KOPT-K1 (cell line): ENCODE results near the gene USP26.
"Not testable (repeated sequence)": the region's sequence is repeated elsewhere in the genome, so short reads cannot be mapped to it uniquely, and the experiment has no call there.

Experiments
- H3K27ac ChIP-seq: fragments of 200-600 bp; sonication (generic); 2 replicates; pipeline ENCODE4 v1.5.1; 2016; ENCODE audit warnings: antibody characterized with exemption, mild to moderate bottlenecking, low read depth, low read length; ENCODE audit not compliant: poor library complexity, severe bottlenecking
- H3K36me3 ChIP-seq: fragments of 200-600 bp; sonication (generic); 2 replicates; pipeline ENCODE4 v1.5.1; 2017; ENCODE audit warnings: antibody characterized with exemption, mild to moderate bottlenecking, low read length, moderate library complexity; ENCODE audit not compliant: insufficient read depth
- H3K9me3 ChIP-seq: fragments of 200-600 bp; sonication (generic); 2 replicates; pipeline ENCODE4 v1.5.1; 2017; ENCODE audit warnings: antibody characterized with exemption, low read length, mild to moderate bottlenecking; ENCODE audit not compliant: insufficient read depth, poor library complexity, severe bottlenecking

USP26 gene

GRCh38 chrX:133054761-133055405, 42.0 kb downstream of the USP26 start:
- H3K36me3 ChIP-seq = no peaks in the 10 kb centered on the region
- no peak overlapping the region for H3K27ac ChIP-seq
- H3K9me3 ChIP-seq = no peaks in the 10 kb centered on the region

DNA sequence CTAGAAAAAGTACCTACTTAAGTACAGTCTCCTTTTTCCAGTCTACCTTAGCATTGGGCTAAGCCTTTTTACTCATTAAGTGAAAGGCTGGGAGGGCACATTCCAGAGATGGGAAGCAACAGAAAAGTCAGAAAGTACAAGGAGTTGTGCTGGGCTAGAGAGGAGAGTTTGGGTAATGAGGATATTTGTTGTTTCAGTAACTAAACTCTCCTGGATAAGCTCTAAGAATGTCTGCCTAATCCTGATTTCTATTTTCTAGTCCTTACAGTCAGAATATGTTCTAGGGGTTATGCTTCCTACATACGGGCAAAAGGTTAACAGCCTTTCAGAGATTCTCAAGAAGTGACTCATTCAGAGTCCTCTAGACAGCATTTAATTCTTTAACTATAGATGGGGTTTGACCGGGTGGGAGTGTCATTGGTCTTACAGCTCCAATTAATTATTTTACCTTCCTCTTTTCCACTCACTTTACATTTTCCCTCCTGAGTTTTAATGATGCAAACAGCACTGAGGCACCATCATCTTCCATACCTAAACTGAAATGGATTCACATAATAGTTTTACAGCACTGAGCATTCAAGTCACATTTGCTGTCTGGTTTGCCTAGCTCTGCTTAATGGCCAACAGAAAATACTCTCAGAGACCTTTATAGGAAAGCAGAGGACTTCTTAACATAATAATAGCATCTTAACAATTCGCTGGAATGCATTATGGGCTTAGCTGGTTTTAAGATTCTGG, 42.9 kb downstream of the USP26 start:
- no peaks in the 10 kb centered on the region for H3K36me3 ChIP-seq
- H3K27ac ChIP-seq = no peak overlapping the region
- H3K9me3 ChIP-seq = no peaks in the 10 kb centered on the region

- no peaks in the 10 kb centered on the region for H3K36me3 ChIP-seq
- no peaks in the 10 kb centered on the region for H3K9me3 ChIP-seq
- H3K27ac ChIP-seq = no peak overlapping the region
Measured at GRCh38 chrX:133048751-133049150, 48.2 kb downstream of the USP26 start.

DNA sequence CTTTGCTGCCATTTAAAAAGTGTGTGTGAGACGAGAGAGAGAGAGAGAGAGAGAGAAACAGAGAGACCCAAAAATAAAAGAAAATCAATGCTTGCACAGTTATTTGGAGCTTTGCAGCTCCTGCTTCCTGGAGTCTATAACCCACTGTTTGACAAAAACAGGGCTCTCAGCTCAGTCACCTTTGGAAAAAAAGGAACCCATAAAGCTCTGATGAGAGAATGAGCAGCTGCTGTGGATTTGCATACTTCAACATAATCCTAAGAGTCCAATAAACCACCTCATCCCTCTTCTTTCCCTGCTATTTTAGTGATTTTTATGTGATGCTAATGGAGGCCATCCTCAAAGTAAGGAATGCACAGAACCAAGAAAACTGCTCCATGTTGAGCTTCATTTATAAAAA, 50.3 kb downstream of the USP26 start:
- Histone ChIP-seq H3K36me3 (no peaks in the 10 kb centered on the region), H3K27ac (no peak overlapping the region), H3K9me3 (no peaks in the 10 kb centered on the region)

GRCh38 chrX:133045986-133046385, 50.9 kb downstream of the USP26 start:
- Histone ChIP-seq H3K36me3 (no peaks in the 10 kb centered on the region), H3K27ac (no peak overlapping the region)

GRCh38 chrX:133044145-133044786, 52.6 kb downstream of the USP26 start:
- not testable (repeated sequence) for H3K9me3 ChIP-seq, H3K27ac ChIP-seq, H3K36me3 ChIP-seq

More at GRCh38 chrX:133045986-133046385, 50.9 kb downstream of the USP26 start:
- no peaks in the 10 kb centered on the region for H3K9me3 ChIP-seq

DNA sequence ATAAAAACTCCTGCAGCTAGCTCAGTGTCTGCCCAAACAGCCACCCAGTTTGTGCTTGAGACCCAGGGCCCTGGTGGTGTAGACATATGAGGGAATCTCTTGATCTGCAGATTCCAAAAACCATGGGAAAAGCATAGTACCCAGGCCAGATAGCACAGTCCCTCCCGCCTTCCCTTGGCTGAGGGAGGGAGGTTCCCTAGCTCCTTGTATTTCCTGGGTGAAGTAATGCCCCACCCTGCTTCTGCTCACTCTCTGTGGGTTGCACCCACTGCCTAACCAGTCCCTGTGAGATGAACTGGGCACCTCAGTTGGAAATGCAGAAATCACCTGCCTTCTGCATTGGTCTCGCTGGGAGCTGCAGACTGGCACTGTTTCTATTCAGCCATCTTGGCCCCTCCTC, 54.6 kb downstream of the USP26 start:
- Histone ChIP-seq H3K9me3 (no peaks in the 10 kb centered on the region), H3K27ac (no peak overlapping the region), H3K36me3 (no peaks in the 10 kb centered on the region)

- no peak overlapping the region for H3K27ac ChIP-seq
- no peaks in the 10 kb centered on the region for H3K36me3 ChIP-seq
- H3K9me3 ChIP-seq = no peaks in the 10 kb centered on the region
Measured at GRCh38 chrX:133033010-133033409, 63.9 kb downstream of the USP26 start.

- Histone ChIP-seq H3K27ac (no peak overlapping the region), H3K9me3 (no peaks in the 10 kb centered on the region), H3K36me3 (no peaks in the 10 kb centered on the region)
Measured at GRCh38 chrX:133018229-133018628, 78.7 kb downstream of the USP26 start.

DNA sequence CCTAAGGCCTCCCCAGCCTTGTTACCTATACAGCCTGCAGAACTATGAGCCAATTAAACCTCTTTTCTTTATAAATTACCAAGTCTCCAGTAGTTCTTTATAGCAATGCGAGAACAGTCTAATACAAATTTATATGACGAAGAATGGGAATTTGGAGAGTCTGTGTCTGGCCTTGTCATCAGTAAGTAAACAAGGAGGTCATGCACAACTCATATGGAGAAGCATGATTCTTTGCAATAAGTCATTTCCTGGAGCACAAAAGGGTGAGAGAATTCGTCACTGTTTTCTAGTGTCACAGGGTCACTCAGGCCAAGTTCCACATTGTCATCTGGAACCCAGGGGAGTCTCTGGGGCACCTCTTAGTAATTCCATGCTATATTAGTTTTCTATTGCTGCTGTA, 89.5 kb downstream of the USP26 start:
- Histone ChIP-seq H3K36me3 (no peaks in the 10 kb centered on the region), H3K27ac (no peak overlapping the region), H3K9me3 (no peaks in the 10 kb centered on the region)

GRCh38 chrX:133005616-133006015, 91.3 kb downstream of the USP26 start:
- Histone ChIP-seq H3K9me3 (no peaks in the 10 kb centered on the region), H3K27ac (no peak overlapping the region), H3K36me3 (no peaks in the 10 kb centered on the region)

DNA sequence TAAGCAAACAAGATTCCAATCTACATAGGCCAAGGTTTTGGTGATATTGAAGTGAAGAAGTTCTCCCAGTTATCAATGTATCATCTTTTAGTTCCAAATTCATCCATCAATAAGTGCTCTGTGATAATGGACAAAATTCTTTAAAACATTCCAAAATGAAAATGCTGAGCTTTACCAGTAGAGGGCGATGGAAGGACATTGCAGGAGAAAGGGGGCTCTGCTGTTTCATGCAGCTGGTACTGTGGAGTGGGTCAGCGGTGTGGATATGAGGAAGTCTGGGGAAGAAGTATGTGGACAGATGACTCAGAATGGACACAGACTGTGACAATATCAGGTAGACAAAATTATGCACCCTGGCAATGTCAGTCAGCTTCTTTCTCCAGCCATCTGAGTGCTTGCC, 91.9 kb downstream of the USP26 start:
- Histone ChIP-seq H3K27ac (no peak overlapping the region), H3K36me3 (no peaks in the 10 kb centered on the region), H3K9me3 (no peaks in the 10 kb centered on the region)

DNA sequence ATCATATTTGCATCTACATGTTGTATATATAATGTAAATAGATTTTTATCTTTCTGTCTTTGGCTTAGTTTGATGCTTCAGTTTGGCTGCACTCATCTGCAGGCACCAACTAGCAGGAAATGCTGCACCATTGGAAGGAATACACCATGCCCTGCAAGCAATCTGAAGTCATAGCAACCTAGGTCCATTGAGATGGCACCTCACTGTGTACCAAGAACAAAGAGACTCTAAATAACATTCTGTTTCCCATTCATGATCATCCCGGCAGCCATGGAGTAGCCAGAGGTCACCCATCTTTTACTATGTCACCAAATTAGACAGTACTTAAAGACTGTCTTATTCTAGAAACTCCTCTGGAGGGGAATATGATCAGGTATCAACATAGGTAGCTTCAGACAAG, 97.7 kb downstream of the USP26 start:
- H3K9me3 ChIP-seq = no peaks in the 10 kb centered on the region
- H3K36me3 ChIP-seq = no peaks in the 10 kb centered on the region

GRCh38 chrX:132990835-132991234, 106.1 kb downstream of the USP26 start:
- H3K9me3 ChIP-seq = no peaks in the 10 kb centered on the region
- no peaks in the 10 kb centered on the region for H3K36me3 ChIP-seq
- H3K27ac ChIP-seq = no peak overlapping the region

More for the DNA sequence above, 97.7 kb downstream of the USP26 start:
- H3K27ac ChIP-seq = no peak overlapping the region

DNA sequence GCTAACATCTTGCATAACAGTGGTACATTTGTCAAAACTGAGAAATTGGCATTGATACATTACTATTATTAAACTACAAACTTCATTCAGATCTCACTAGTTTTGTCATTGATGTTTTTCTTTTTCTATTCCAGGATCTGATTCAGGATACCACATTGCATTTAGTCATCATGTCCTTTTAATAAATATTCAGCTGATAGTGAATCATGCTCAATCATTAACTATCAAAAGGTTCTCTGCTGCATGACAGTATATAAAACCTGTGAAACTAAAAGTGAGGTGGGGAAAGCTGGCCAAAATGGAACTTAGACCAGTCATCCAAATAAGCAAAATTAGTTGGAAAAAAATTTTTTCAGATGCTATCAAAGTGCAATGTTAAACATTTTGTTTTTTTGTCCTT, 110.4 kb downstream of the USP26 start:
- no peaks in the 10 kb centered on the region for H3K9me3 ChIP-seq
- no peaks in the 10 kb centered on the region for H3K36me3 ChIP-seq
- no peak overlapping the region for H3K27ac ChIP-seq
